Pulmonary artery endothelial cell (primary cell): ENCODE measurements around the gene LRP1. TPM values are rescaled to one million over a fixed set of nuclear protein-coding genes. Genes with fewer than 3 reads are reported as not detected.

Experiments used
- DNase-seq: peaks from one replicate; pipeline ENCODE4 v3.0.0-alpha.2; 2011; ENCODE audit warnings: low read depth, low spot score
- total RNA-seq: library from RNA; depleted of rRNA; stranded (reverse); fragments of >200 nt; gene quantifications from 2 replicates; pipeline ENCODE4 v1.2.3, GENCODE V29; 2014

Gene LRP1
- total RNA-seq, 1 donor from 2014 or later = 4.6 TPM

DNA sequence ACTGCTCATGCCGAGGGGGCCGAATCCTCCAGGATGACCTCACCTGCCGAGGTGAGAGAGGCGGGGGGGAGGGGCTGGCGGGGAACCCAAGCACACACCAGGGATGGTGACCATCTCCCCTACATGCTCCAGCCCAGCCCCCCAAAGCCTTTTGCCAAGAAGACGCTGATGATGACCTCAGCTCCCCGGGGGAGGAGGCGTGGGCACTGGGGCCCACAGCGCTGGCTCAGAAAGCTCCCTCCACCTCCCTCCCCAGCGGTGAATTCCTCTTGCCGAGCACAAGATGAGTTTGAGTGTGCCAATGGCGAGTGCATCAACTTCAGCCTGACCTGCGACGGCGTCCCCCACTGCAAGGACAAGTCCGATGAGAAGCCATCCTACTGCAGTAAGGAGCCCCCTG, 64.6 kb downstream of the LRP1 start:
- no peak for DNase-seq

GRCh38 chr12:57193706-57194245, 65.5 kb downstream of the LRP1 start:
- DNase-seq = no peak

GRCh38 chr12:57194253-57194652, 66.0 kb downstream of the LRP1 start:
- DNase-seq = no peak

DNA sequence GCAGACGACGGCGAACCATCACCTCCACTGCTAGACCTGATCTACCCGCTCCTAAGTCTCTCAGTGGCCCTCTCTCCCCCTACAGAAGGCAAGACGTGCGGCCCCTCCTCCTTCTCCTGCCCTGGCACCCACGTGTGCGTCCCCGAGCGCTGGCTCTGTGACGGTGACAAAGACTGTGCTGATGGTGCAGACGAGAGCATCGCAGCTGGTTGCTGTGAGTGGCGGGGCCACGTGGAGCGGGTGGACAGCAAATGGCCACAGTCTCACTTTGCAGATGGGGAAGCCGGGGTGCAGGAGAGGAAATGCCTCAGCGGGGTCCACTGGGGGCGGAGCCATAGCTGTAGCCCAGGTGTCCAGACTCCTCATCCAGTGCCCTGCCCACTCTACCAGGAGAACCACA, 66.9 kb downstream of the LRP1 start:
- DNase-seq = no peak

GRCh38 chr12:57195611-57196371, 67.5 kb downstream of the LRP1 start:
- no peak for DNase-seq

- DNase-seq = no peak
Measured at GRCh38 chr12:57196439-57196838, 68.2 kb downstream of the LRP1 start.

DNA sequence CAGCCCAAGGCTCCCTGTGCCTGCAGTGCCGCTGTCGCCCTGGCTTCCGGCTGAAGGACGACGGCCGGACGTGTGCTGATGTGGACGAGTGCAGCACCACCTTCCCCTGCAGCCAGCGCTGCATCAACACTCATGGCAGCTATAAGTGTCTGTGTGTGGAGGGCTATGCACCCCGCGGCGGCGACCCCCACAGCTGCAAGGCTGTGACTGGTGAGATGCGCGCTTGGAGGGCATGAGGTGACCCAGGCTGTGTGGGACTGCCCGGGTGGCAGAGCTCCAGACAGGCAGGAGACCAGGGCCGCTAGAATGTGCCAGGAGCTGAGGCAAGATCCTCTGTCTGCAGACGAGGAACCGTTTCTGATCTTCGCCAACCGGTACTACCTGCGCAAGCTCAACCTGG, 68.7 kb downstream of the LRP1 start:
- no peak for DNase-seq

- no peak for DNase-seq
Measured at GRCh38 chr12:57198329-57198728, 70.0 kb downstream of the LRP1 start.

- DNase-seq = no peak
Measured at GRCh38 chr12:57199191-57199590, 70.9 kb downstream of the LRP1 start.

- DNase-seq = no peak
Measured at GRCh38 chr12:57200497-57200896, 72.2 kb downstream of the LRP1 start.

DNA sequence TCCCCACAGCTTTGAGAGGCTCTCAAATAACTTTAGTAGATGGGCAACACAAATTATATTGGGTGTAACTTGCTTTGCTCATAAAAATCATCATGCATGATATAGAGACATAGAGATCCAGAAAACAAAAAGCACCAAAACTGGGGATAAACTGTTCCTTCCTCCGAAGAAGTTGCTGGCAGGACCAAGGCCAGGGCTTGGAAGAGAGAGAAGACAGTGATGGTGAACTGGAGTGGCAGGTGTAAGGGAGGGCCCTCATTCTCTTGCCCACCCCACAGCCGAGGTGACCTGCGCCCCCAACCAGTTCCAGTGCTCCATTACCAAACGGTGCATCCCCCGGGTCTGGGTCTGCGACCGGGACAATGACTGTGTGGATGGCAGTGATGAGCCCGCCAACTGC, 72.9 kb downstream of the LRP1 start:
- no peak for DNase-seq

GRCh38 chr12:57201631-57202030, 73.3 kb downstream of the LRP1 start:
- DNase-seq = no peak

- no peak for DNase-seq
Measured at GRCh38 chr12:57202321-57202720, 74.0 kb downstream of the LRP1 start.

GRCh38 chr12:57203201-57203600, 74.9 kb downstream of the LRP1 start:
- no peak for DNase-seq

- no peak for DNase-seq
Measured at GRCh38 chr12:57203791-57204190, 75.5 kb downstream of the LRP1 start.

- no peak for DNase-seq
Measured at GRCh38 chr12:57204454-57204853, 76.2 kb downstream of the LRP1 start.

DNA sequence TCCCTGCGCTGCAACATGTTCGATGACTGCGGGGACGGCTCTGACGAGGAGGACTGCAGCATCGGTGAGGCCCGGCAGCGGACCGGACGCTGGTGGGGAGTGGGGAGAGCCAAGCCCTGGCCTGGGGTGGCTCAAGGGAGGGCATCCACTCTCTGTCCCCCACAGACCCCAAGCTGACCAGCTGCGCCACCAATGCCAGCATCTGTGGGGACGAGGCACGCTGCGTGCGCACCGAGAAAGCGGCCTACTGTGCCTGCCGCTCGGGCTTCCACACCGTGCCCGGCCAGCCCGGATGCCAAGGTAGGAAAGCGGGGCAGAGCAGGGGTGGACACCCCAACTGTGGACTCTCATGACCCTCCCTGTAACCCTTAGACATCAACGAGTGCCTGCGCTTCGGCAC, 76.9 kb downstream of the LRP1 start:
- DNase-seq = no peak

DNA sequence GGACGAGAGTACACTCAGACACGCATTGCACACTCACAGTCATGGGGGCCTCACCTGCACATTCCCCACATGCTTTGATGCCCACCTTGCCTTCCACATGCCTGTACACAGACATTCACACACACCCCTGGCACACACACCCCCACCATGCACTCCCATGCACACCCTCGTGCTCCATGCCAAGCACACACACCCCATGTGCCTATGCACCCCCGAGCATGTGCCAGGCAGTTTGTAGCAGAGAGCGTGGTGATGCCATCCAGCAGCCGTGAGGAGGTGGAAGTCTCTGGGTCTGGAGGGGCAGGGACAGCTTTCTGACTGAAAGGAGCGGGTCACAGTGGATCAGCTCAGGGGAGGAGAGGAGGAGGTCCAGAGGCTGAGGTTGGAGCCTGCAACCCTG, 77.6 kb downstream of the LRP1 start:
- no peak for DNase-seq

DNA sequence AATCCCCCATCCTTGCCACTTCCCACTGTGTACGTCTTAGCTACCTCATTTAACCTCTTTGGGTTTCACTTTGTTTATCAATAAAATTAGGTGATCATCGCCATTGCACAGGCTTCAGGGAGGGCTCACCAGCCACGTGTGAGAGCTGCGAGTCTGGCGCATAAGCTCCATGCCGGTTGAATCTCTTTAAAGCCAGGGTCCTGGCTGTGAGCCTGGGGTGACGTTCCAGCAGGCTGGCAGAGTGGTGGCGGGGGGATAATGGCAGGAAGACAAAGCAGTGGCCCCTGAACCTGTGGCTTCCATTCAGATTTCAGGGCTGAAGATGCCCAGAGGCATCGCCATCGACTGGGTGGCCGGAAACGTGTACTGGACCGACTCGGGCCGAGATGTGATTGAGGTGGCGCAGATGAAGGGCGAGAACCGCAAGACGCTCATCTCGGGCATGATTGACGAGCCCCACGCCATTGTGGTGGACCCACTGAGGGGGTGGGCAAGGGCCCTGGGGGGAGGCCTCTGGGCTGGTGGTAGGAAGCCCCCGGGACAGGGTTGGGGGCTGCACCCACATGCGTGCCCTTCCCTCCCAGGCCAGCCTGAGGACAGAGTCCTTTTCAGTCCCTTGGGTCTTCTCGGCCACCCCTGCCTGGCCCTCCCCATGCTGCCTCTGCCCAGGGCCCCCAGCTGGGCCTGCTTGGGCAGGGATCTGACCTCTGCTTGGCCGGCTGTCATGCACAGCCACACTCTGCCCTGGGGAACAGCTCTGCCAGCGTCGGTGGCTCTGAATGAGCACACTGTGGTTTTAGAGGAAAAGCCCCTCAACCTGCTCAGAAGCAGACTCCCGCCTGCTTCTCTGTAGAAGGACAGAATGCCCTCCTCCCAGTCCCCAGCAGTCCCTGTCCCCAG, 79.7 kb downstream of the LRP1 start:
- no peak for DNase-seq

GRCh38 chr12:57208631-57209282, 80.5 kb downstream of the LRP1 start:
- DNase-seq = no peak

- no peak for DNase-seq
Measured at GRCh38 chr12:57209916-57210315, 81.6 kb downstream of the LRP1 start.

DNA sequence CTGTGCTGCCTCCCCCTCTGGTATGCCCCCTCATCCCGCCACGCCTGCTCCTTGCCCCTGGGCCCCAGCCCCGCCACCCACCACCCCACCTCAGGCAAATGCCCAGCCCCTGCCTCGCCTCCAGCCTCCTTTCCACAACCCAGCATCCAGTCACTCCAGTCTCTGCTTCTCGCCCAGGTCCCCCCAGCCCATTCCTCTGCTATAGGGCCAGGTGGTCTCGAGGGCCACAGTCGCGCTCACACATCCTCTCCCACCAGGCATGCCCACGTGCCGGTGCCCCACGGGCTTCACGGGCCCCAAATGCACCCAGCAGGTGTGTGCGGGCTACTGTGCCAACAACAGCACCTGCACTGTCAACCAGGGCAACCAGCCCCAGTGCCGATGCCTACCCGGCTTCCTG, 82.2 kb downstream of the LRP1 start:
- DNase-seq = no peak
